ENCODE results near the gene STK4.

STK4 gene

DNA sequence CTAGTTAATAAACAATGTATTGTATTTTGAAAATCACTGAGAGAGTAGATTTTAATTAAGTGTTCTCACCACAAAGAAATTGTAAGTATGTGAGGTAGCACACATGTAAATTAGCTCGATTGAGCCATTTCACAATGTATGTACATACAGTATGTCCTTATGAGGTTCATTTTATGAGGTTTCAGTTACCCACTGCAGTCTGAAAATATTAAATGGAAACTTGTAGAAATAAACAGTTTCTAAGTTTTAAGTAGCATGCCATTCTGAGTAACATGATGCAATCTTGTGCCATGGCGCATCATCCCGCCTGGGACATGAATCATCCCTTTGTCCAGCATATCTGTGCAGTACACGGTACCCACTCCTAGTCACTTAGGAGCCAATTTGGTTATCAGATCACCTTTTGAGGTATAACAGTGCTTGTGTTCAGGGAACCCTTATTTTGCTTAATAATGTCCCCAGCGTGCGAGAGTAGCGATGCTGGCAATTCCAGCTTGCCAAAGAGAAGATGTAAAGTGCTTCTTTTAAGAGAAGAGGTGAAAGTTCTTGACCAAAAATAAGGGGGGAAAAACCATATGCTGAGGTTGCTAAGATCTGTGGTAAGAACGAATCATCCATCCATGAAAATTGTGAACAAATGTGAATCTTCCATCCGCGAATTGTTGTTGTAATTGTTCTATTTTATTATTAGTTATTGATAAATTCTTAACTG lies 69.9 kb downstream of the STK4 start:
- TF ChIP-seq, protein P1, sequence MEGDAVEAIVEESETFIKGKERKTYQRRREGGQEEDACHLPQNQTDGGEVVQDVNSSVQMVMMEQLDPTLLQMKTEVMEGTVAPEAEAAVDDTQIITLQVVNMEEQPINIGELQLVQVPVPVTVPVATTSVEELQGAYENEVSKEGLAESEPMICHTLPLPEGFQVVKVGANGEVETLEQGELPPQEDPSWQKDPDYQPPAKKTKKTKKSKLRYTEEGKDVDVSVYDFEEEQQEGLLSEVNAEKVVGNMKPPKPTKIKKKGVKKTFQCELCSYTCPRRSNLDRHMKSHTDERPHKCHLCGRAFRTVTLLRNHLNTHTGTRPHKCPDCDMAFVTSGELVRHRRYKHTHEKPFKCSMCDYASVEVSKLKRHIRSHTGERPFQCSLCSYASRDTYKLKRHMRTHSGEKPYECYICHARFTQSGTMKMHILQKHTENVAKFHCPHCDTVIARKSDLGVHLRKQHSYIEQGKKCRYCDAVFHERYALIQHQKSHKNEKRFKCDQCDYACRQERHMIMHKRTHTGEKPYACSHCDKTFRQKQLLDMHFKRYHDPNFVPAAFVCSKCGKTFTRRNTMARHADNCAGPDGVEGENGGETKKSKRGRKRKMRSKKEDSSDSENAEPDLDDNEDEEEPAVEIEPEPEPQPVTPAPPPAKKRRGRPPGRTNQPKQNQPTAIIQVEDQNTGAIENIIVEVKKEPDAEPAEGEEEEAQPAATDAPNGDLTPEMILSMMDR (IDR thresholded peaks at IDR 0.05; ENCODE audit: borderline replicate concordance, insufficient read depth, low read depth, low read length) = no peak
- H3K4me3 ChIP-seq (ENCODE audit: low read depth, low read length) = no peak overlapping the region

DNA sequence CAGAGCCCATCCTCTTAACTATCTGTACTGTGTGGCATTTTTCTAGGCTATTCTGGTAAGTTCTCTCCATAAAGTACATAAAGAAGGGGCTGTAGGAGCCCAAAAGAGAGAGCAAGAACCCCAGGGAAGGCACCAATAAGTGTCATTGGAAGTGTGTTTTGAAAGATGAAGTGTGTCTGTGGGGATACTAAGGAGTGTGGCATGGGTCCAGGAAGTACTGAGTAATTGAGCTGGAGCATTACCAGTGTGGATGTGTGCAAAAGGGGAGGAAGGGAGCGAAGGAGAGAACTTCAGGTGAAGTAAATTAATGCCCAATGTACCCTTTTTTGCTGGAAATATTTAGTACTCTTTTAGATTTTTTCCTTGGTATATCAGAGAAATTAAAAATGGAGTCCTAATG lies 70.7 kb downstream of the STK4 start:
- TF ChIP-seq, protein P1 (IDR thresholded peaks at IDR 0.05; ENCODE audit: borderline replicate concordance, insufficient read depth, low read depth, low read length) = no peak
- H3K4me3 ChIP-seq (ENCODE audit: low read depth, low read length) = no peak overlapping the region

DNA sequence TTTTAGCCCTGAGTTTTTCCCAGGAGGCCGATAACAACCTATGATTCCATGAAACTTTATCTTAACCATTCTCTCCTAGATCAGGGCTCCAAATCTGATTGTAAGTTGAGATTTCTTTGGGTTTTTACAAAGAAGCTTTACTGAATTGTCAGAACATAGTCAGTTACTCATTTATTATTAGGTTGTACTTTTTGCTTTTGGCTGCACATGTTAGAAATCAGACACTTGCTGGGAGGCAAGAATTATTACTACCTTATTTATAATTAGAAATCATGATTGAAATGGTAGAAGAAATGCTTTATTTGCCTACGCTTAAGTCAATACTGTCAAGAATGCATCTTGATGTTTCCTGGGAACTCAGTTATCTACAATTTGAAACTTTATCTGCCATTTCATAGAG lies 71.3 kb downstream of the STK4 start:
- H3K4me3 ChIP-seq (ENCODE audit: low read depth, low read length) = no peak overlapping the region

DNA sequence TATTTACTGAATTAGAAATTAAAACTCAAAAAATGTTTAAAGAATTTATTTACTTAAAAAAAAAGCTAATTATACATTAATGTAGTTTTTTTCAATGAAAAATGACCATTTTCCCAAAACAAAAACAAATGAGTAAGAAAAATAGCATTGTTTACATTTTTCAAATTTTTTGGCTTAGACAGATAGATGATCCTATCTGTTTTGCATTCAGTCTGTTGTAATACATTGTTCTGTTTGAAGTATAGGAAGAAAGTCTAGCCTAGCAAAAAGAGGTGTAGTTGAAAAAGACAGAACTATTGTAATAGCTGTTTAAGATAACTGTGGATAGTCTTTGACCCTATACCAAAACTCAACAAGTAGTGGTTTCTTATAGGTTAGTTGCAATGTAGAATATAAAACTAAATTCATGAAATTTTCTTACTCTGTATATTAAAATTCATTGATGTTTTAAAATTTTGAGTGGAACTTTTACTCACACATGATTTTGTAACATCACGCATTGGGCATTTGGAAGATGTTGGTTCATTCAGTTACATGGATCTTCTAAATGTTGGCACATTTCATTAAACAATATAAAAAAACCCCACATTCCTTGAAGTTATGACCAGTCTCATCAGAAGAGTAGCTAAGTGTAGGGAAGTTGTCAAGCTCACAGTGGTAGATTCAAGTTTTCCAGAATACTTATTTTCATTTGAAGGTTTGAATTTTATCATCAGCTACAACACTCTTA lies 72.6 kb downstream of the STK4 start:
- H3K4me3 ChIP-seq (ENCODE audit: low read depth, low read length) = no peak overlapping the region
- TF ChIP-seq, protein P1 (IDR thresholded peaks at IDR 0.05; ENCODE audit: borderline replicate concordance, insufficient read depth, low read depth, low read length) = no peak

More for the DNA sequence above, 71.3 kb downstream of the STK4 start:
- TF ChIP-seq, protein P1 (IDR thresholded peaks at IDR 0.05; ENCODE audit: borderline replicate concordance, insufficient read depth, low read depth, low read length) = no peak

DNA sequence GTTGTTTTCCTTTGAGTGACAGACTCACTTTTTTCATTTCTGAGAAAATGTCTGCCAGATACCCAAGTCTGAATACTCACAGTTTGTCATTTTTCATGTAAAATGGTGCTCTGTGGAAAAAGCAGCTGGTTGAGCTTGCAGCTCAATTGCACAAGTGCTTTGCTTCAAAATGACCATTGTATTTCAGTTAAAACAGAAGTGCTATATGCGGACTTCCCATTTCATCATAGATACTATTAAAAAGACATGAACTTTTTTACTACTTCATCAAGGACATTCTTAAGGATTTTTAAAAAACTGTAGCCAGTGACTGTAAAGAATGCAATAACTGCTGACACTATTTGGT lies 73.1 kb downstream of the STK4 start:
- TF ChIP-seq, protein P1 (IDR thresholded peaks at IDR 0.05; ENCODE audit: borderline replicate concordance, insufficient read depth, low read depth, low read length) = no peak
- H3K4me3 ChIP-seq (ENCODE audit: low read depth, low read length) = no peak overlapping the region

DNA sequence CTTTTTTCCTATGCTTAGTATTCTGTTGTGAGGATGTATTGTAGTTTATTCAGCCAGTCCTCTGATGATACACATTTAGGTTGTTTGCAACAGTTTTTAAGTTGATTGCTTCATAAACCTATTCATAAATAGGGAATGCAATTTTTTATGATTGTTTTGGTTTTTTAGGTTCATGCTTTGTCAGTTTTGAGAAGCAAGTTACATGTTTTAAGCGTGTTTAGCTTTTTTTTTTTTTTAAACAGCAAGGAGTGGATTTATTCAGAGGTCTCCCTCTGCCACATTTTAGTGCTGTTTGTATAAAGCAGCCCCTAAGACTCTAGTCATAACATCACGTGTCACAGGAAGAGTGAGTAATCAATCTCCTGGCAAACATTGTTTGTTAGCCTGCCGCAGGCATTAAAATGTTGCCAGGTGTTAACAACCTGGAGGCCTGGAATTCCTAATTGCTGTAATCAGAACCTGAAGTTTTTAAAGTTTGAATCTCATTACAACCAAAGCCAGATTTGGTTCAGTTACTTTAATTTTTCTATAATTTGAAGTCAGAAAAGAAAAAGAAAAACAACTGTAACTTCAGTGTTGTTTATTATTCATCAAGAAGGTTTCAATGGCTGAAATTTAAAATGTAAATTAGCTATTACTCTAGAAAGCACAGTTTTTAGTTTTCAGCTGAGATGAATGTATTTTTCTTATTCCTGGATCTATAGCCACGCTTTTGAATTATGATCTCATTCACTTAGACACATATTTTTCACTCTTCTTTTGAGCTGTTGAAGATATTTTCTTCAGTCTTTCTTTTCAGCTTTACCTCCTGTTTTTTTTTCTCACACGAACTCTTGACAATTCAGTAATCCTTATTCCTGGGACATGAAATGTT lies 75.4 kb downstream of the STK4 start:
- H3K4me3 ChIP-seq (ENCODE audit: low read depth, low read length) = no peak overlapping the region
- TF ChIP-seq, protein P1 (IDR thresholded peaks at IDR 0.05; ENCODE audit: borderline replicate concordance, insufficient read depth, low read depth, low read length) = no peak
